Activated CD8-positive, alpha-beta T cell treated with anti-CD3 and anti-CD28 coated beads for 36 hours (primary cell): ENCODE results near the gene MMAB. TPM values are rescaled to one million over a fixed set of nuclear protein-coding genes. Genes with fewer than 3 reads are reported as not detected.

Source experiments
- ATAC-seq: fragments of 200-7000 bp; cut with Tn5 transposase; one replicate; pipeline ENCODE4 v1.10.0; 2021; ENCODE audit warnings: mild to moderate bottlenecking, moderate library complexity
- CTCF ChIA-PET: fragments of 350-600 bp; sonication (Branson Sonifier 250); formaldehyde crosslinking; loops from one replicate; lab custom pipeline; 2021; ENCODE audit warnings: antibody characterized with exemption; lab: Charles Lee
- POLR2A ChIA-PET: fragments of 350-600 bp; sonication (Branson Sonifier 250); formaldehyde crosslinking; loops from one replicate; lab custom pipeline; 2021; ENCODE audit warnings: antibody characterized with exemption; lab: Charles Lee
- DNase-seq: peaks from one replicate; pipeline ENCODE4 v3.0.0-alpha.2; 2020
- H3K27ac Mint-ChIP-seq: one replicate; pipeline ENCODE4 v1.8.0; 2021; ENCODE audit warnings: mild to moderate bottlenecking, mixed read lengths
- H3K27me3 Mint-ChIP-seq: one replicate; pipeline ENCODE4 v1.8.0; 2021; ENCODE audit warnings: mixed read lengths
- H3K36me3 Mint-ChIP-seq: one replicate; pipeline ENCODE4 v1.8.0; 2021; ENCODE audit warnings: low read depth, mixed read lengths
- H3K4me1 Mint-ChIP-seq: one replicate; pipeline ENCODE4 v1.8.0; 2021; ENCODE audit warnings: low read depth, mixed read lengths
- H3K4me3 Mint-ChIP-seq: one replicate; pipeline ENCODE4 v1.8.0; 2021; ENCODE audit warnings: mild to moderate bottlenecking, moderate library complexity, mixed read lengths
- H3K9me3 Mint-ChIP-seq: one replicate; pipeline ENCODE4 v1.8.0; 2021; ENCODE audit warnings: mixed read lengths
- CTCF ChIP-seq: fragments of 200-600 bp; IDR thresholded peaks from one replicate; pipeline ENCODE4 v1.8.0; 2022; ENCODE audit warnings: antibody characterized with exemption, mild to moderate bottlenecking
- intact Hi-C: fragments of 100-400 bp; cut with micrococcal nuclease; formaldehyde crosslinking; loops from one replicate; pipeline ENCODE4 v1.10.0; 2022
- total RNA-seq, 2 experiments: library from RNA; stranded (reverse); gene quantifications; one replicate each; pipeline ENCODE4 v1.2.3, GENCODE V29; 2021

The MMAB gene
- total RNA-seq, 2 experiments from 2014 or later: 60.5 to 60.9 TPM

GRCh38 chr12:109583733-109584132, 10.4 kb upstream of the MMAB start:
- H3K9me3 Mint-ChIP-seq: no peaks in the 10 kb centered on the region
- ChIA-PET CTCF (interaction anchor here (1.8 kb wide), 1 partner anchor 10 kb away, joined by 6 read pairs; the partner anchor contains the start of gene MVK), POLR2A (no interaction called here)
- no peaks in the 10 kb centered on the region for H3K4me1 Mint-ChIP-seq
- H3K27ac Mint-ChIP-seq: no peak overlapping the region
- peaks cover 22% of the 10 kb centered on the region for H3K36me3 Mint-ChIP-seq
- no peak overlapping the region for H3K4me3 Mint-ChIP-seq
- H3K27me3 Mint-ChIP-seq: no peaks in the 10 kb centered on the region
- TF ChIP-seq CTCF: no peak
- intact Hi-C loops: no loop called here
- no peak for DNase-seq
- ATAC-seq: no peak

GRCh38 chr12:109582636-109583035, 9.3 kb upstream of the MMAB start:
- Mint-ChIP-seq H3K4me1 (no peaks in the 10 kb centered on the region), H3K27me3 (no peaks in the 10 kb centered on the region), H3K27ac (no peak overlapping the region), H3K36me3 (peaks cover 26% of the 10 kb centered on the region), H3K9me3 (no peaks in the 10 kb centered on the region), H3K4me3 (no peak overlapping the region)
- POLR2A ChIA-PET: no interaction called here
- TF ChIP-seq CTCF: no peak
- DNase-seq (no peak), ATAC-seq (no peak)
- CTCF ChIA-PET: no interaction called here
- intact Hi-C loops: no loop called here

GRCh38 chr12:109581856-109582255, 8.6 kb upstream of the MMAB start:
- ChIA-PET POLR2A (interaction anchor here (0.8 kb wide), 1 partner anchor 130 kb away, joined by 3 read pairs; no protein-coding TSS in a partner anchor), CTCF (interaction anchor here (1.1 kb wide), 1 partner anchor 16 kb away, joined by 5 read pairs; no protein-coding TSS in a partner anchor)
- no peak for TF ChIP-seq CTCF
- DNase-seq: no peak
- Mint-ChIP-seq H3K9me3 (no peaks in the 10 kb centered on the region), H3K4me1 (no peaks in the 10 kb centered on the region), H3K4me3 (no peak overlapping the region), H3K36me3 (peaks cover 30% of the 10 kb centered on the region), H3K27ac (no peak overlapping the region), H3K27me3 (no peaks in the 10 kb centered on the region)
- intact Hi-C loops: no loop called here
- no peak for ATAC-seq

GRCh38 chr12:109581334-109581691, 8.0 kb upstream of the MMAB start:
- CTCF ChIA-PET: interaction anchor here (1.1 kb wide), 1 partner anchor 16 kb away, joined by 5 read pairs; no protein-coding TSS in a partner anchor
- H3K4me1 Mint-ChIP-seq: no peaks in the 10 kb centered on the region
- intact Hi-C loops: no loop called here
- no peak for TF ChIP-seq CTCF
- no peak overlapping the region for H3K27ac Mint-ChIP-seq
- no peaks in the 10 kb centered on the region for H3K9me3 Mint-ChIP-seq
- H3K4me3 Mint-ChIP-seq: no peak overlapping the region
- ATAC-seq (no peak), DNase-seq (no peak)
- H3K36me3 Mint-ChIP-seq: peaks cover 32% of the 10 kb centered on the region
- H3K27me3 Mint-ChIP-seq: no peaks in the 10 kb centered on the region
- POLR2A ChIA-PET: interaction anchor here (0.8 kb wide), 1 partner anchor 131 kb away, joined by 3 read pairs; no protein-coding TSS in a partner anchor

- no peaks in the 10 kb centered on the region for H3K27me3 Mint-ChIP-seq
- DNase-seq (no peak), ATAC-seq (no peak)
- no peak overlapping the region for H3K4me3 Mint-ChIP-seq
- CTCF ChIA-PET: interaction anchor here (1.1 kb wide), 1 partner anchor 17 kb away, joined by 5 read pairs; no protein-coding TSS in a partner anchor
- no peaks in the 10 kb centered on the region for H3K4me1 Mint-ChIP-seq
- no peak for TF ChIP-seq CTCF
- intact Hi-C loops: no loop called here
- POLR2A ChIA-PET: no interaction called here
- peaks cover 34% of the 10 kb centered on the region for H3K36me3 Mint-ChIP-seq
- no peaks in the 10 kb centered on the region for H3K9me3 Mint-ChIP-seq
- H3K27ac Mint-ChIP-seq: no peak overlapping the region
These were observed 7.5 kb upstream of the MMAB start for GRCh38 chr12:109580684-109581333.
